Spinal cord (tissue), 10 donors: ENCODE data around the gene RFPL1. TPM values are rescaled to one million over a fixed set of nuclear protein-coding genes. Genes with fewer than 3 reads are reported as not detected.
"Not testable (repeated sequence)": the region's sequence is repeated elsewhere in the genome, so short reads cannot be mapped to it uniquely, and the experiment has no call there.

Experiments
- DNase-seq, 6 donors: peaks; one replicate each; pipeline versions ENCODE4 v3.0.0 to v3.0.0-alpha.2; 2013 to 2015; ENCODE audit warnings: low spot score in 6 of 6, low read depth in 4 of 6
- H3K27ac ChIP-seq: one replicate; pipeline ENCODE4 v1.5.1; 2013; ENCODE audit warnings: low read depth, low read length, control low read depth
- H3K27me3 ChIP-seq: one replicate; pipeline ENCODE4 v1.6.1; 2013; ENCODE audit warnings: low read length; ENCODE audit not compliant: control insufficient read depth, insufficient read depth
- H3K36me3 ChIP-seq: one replicate; pipeline ENCODE4 v1.6.1; 2013; ENCODE audit warnings: low read length; ENCODE audit not compliant: control insufficient read depth, insufficient read depth
- H3K4me1 ChIP-seq: one replicate; pipeline ENCODE4 v1.6.1; 2013; ENCODE audit warnings: low read length; ENCODE audit not compliant: control insufficient read depth, insufficient read depth
- H3K4me3 ChIP-seq: one replicate; pipeline ENCODE4 v1.5.1; 2013; ENCODE audit warnings: low read depth, low read length, control low read depth
- H3K9me3 ChIP-seq: one replicate; pipeline ENCODE4 v1.6.1; 2013; ENCODE audit warnings: low read length; ENCODE audit not compliant: control insufficient read depth, insufficient read depth
- WGBS: methylation state at CpG from one replicate; pipeline ENCODE4 v1.1.5; 2013; ENCODE audit warnings: missing lambda C conversion rate; ENCODE audit not compliant: insufficient coverage; 5-methylcytosine and 5-hydroxymethylcytosine counted together
- polyA plus RNA-seq, 2 donors: library from polyadenylated mRNA; unstranded; fragments of 120-200 nt; gene quantifications; one replicate each; pipeline ENCODE4 v1.2.1, GENCODE V29; 2013; ENCODE audit not compliant: insufficient read length in 2 of 2
- total RNA-seq, 2 donors: library from RNA; depleted of rRNA in 1 of 2; stranded (reverse); fragments of 120-200 nt in 1 of 2; fragments of >200 nt in 1 of 2; gene quantifications; one replicate each; pipeline versions ENCODE4 v1.2.3 to v1.2.4, GENCODE V29; 2013 to 2014
- donor health status: healthy.

Gene RFPL1
- total and polyA plus RNA-seq, 4 donors = 1.9 to 6.3 TPM; not detected in 2

GRCh38 chr22:29408940-29409339, 29.4 kb upstream of the RFPL1 start:
- H3K4me3 ChIP-seq = no peak overlapping the region
- no peaks in the 10 kb centered on the region for H3K27me3 ChIP-seq
- H3K36me3 ChIP-seq = no peaks in the 10 kb centered on the region
- H3K27ac ChIP-seq = no peak overlapping the region
- no peaks in the 10 kb centered on the region for H3K9me3 ChIP-seq
- WGBS = 69% methylated on average over 6 of the region's 6 CpGs
- H3K4me1 ChIP-seq = no peaks in the 10 kb centered on the region
- no peak for DNase-seq

DNA sequence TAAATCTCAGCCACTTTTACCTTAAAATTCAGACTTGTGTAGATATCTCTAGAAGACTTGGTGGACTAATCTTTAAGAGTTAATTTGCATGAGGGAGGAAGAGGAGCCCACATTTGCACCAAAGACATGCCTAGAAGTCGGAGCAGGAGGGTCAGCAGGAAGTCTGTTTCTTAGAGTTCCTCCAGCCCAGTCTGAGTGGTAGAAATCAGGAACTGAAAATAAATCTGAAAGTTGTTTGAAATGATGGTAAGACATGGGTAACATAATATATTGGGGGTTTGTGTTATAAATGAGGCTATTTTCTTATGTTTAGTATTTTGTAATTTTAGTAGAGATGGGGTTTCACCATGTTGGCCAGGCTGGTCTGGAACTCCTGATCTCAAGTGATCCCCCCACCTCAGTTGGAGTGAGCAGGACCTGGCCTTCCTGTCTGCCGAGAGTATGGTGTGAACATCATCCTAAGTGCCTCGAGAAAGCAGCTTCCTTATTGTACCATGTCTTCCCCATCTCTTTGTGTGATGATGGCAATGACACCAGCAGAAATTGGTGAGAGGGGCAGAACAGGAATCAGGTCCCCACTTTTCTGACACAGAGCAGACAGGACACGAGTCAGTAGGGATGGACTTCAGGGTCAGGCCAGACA, 26.7 kb upstream of the RFPL1 start:
- not testable (repeated sequence) for DNase-seq, H3K4me3 ChIP-seq, H3K4me1 ChIP-seq, H3K27me3 ChIP-seq, H3K9me3 ChIP-seq, H3K36me3 ChIP-seq, H3K27ac ChIP-seq
- 50% methylated on average over 1 of the region's 4 CpGs for WGBS

DNA sequence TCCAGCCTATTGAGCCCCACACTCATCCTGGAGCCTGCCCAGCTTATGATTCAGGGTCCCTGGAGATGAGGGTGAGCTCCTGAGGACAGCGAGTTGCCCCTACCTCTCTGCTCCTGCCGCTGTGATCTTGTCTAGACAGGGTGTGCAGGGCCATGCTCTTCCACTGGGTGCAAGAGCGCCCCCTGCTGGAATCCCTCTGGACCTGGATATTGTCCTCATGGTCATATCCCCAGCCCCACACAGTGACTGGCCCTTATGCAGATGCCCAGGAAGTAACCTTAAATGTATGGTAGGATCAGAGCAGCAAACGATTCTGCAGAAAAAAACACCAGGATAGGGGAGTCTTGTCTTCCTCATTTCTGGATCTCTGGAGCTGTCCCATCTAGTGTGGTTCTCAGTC, 25.6 kb upstream of the RFPL1 start:
- not testable (repeated sequence) for H3K27ac ChIP-seq, H3K4me1 ChIP-seq, H3K4me3 ChIP-seq, H3K27me3 ChIP-seq, H3K9me3 ChIP-seq, H3K36me3 ChIP-seq, DNase-seq
- WGBS = 20% methylated on average over 1 of the region's 4 CpGs

DNA sequence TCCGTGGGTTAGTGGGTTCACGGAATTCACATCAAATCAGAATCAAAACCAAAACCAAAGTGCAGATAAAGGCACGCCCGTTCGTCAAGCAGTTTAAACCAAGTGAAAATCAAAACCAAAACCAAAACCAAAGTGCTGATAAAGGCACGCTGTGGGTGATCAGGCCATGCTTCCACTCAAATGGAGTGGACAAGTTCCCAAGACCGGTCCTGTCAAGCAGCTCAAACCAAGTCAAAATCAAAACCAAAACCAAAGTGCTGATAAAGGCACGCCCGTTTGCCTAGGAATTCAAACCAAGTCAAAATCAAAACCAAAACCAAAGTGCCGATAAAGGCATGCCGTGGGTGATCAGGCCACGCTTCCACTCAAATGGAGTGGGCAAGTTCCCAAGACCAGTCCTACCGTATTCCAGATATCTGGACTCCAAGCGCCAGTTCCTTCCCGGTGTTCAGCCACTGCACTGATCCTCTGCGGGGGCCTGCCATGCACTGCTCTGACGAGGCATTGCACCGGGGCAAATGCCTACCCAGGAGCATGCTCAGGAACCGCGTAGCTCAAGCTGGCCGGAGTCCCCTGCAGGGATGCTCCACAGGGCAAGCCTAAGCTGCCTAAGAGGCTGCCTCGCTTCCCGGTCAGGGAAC, 23.3 kb upstream of the RFPL1 start:
- H3K4me3 ChIP-seq, H3K27ac ChIP-seq, H3K27me3 ChIP-seq, DNase-seq, H3K36me3 ChIP-seq, H3K9me3 ChIP-seq, H3K4me1 ChIP-seq: not testable (repeated sequence)
- 73% methylated on average over 23 of the region's 23 CpGs for WGBS

GRCh38 chr22:29418704-29419103, 19.7 kb upstream of the RFPL1 start:
- H3K4me3 ChIP-seq, H3K36me3 ChIP-seq, H3K27me3 ChIP-seq, H3K27ac ChIP-seq, DNase-seq, H3K9me3 ChIP-seq, H3K4me1 ChIP-seq: not testable (repeated sequence)
- WGBS = 70% methylated on average over 4 of the region's 5 CpGs

- Histone ChIP-seq H3K27me3 (no peaks in the 10 kb centered on the region), H3K9me3 (no peaks in the 10 kb centered on the region), H3K27ac (no peak overlapping the region), H3K36me3 (no peaks in the 10 kb centered on the region), H3K4me1 (no peaks in the 10 kb centered on the region), H3K4me3 (no peak overlapping the region)
- no peak for DNase-seq
- 95% methylated on average over 5 of the region's 7 CpGs for WGBS
Observed at GRCh38 chr22:29426476-29426875, 11.9 kb upstream of the RFPL1 start.

DNA sequence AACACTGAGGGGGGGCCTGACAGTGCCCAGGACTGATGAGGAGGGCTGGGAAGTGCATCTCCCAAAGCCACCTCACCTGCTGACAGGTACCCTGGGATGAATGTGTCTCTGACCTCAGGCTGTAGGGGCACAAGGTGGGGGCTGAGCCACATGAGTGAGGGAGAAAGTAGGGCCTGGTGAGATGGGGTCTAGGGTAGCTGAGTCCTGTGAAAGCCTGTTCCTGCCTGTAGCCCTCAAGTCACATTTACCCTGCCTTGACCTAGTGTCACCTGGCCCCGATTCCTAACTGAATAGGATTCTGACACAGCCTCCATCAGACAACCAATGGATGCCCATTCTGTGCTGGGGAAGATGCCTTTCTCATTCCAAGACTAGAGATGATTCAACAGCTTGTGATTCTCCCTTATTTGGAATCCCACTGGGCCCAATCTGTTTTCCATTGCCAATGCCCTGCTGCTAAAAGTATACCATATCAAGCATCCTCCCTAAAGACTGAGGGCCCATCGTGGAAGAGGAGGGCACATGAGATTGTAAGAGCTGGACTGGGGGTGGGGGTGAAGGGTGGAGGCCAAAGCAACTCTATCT, 11.1 kb upstream of the RFPL1 start:
- Histone ChIP-seq H3K4me3 (no peak overlapping the region), H3K4me1 (no peaks in the 10 kb centered on the region), H3K9me3 (no peaks in the 10 kb centered on the region), H3K27ac (no peak overlapping the region), H3K36me3 (no peaks in the 10 kb centered on the region), H3K27me3 (no peaks in the 10 kb centered on the region)
- no peak for DNase-seq
- WGBS = 75% methylated on average over 2 of the region's 2 CpGs

DNA sequence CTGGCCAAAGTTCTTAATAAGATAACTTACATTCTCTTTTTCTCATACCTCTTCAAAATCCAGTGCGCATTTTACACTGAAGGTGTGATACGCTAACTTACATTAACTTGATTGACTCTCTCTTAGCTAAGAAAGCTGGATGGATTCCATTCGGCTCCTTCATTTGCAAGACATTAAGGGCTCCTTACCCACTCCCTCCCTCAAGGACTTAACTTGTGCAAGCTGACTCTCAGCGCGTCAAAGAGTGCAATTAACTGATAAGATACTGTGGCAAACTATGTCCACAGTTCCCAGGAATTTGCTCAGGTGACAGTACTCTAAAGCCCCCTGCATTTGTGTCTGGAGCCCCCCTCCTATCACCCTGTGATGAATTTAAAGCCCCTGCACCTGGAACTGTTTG, 6.4 kb upstream of the RFPL1 start:
- H3K9me3 ChIP-seq = no peaks in the 10 kb centered on the region
- no peaks in the 10 kb centered on the region for H3K27me3 ChIP-seq
- H3K4me1 ChIP-seq = no peaks in the 10 kb centered on the region
- no peak for DNase-seq
- H3K27ac ChIP-seq = no peak overlapping the region
- 61% methylated on average over 4 of the region's 5 CpGs for WGBS
- no peak overlapping the region for H3K4me3 ChIP-seq
- no peaks in the 10 kb centered on the region for H3K36me3 ChIP-seq

- Histone ChIP-seq H3K9me3 (no peaks in the 10 kb centered on the region), H3K27me3 (no peaks in the 10 kb centered on the region), H3K4me3 (no peak overlapping the region), H3K4me1 (no peaks in the 10 kb centered on the region), H3K27ac (no peak overlapping the region), H3K36me3 (no peaks in the 10 kb centered on the region)
- DNase-seq = no peak
- no CpG with 5 or more reads among the region's 3 CpGs for WGBS
Observed at GRCh38 chr22:29433856-29434255, 4.5 kb upstream of the RFPL1 start.

GRCh38 chr22:29434288-29434687, 4.1 kb upstream of the RFPL1 start:
- Histone ChIP-seq H3K9me3 (no peaks in the 10 kb centered on the region), H3K27ac (no peak overlapping the region), H3K27me3 (no peaks in the 10 kb centered on the region), H3K4me3 (no peak overlapping the region), H3K36me3 (no peaks in the 10 kb centered on the region), H3K4me1 (no peaks in the 10 kb centered on the region)
- 96% methylated on average over 5 of the region's 7 CpGs for WGBS
- no peak for DNase-seq
